Activated CD4-positive, alpha-beta T cell treated with anti-CD3 and anti-CD28 coated beads, Interleukin-2, amount 50 U/mL, for 16 hours (primary cell): ENCODE data around the gene TMEM273.

Experiments
- DNase-seq: peaks from one replicate; pipeline ENCODE4 v3.0.0-alpha.2; 2020

TMEM273 gene

GRCh38 chr10:49187950-49188761 is at the start of gene TMEM273:
TMEM273 (minus strand) TSS chr10:49188391; CDS start chr10:49188336, 55 bp downstream.
- peak; percentile 83 for DNase-seq

DNA sequence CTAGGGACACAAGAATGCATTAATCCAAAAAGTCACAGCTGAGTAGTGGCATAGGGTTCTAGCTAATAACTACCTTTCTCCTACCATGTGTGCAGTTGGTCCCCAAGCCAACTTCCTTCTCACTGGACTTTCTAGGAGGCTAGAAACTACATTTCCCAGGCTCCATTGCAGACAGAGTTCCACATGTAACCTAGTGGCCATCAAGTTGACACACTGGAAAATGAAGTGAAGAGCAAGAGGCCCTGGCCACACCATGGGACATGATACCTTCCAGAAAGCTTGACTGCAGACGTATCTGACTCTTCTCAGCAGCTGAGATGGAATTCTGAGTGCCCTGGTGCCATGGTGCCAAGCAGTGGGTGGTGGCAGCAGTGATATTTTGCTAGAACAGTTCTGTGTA is 49.8 kb upstream of the TMEM273 start:
- no peak for DNase-seq

- DNase-seq, result no peak
Measured at GRCh38 chr10:49235392-49235791, 47.2 kb upstream of the TMEM273 start.

DNA sequence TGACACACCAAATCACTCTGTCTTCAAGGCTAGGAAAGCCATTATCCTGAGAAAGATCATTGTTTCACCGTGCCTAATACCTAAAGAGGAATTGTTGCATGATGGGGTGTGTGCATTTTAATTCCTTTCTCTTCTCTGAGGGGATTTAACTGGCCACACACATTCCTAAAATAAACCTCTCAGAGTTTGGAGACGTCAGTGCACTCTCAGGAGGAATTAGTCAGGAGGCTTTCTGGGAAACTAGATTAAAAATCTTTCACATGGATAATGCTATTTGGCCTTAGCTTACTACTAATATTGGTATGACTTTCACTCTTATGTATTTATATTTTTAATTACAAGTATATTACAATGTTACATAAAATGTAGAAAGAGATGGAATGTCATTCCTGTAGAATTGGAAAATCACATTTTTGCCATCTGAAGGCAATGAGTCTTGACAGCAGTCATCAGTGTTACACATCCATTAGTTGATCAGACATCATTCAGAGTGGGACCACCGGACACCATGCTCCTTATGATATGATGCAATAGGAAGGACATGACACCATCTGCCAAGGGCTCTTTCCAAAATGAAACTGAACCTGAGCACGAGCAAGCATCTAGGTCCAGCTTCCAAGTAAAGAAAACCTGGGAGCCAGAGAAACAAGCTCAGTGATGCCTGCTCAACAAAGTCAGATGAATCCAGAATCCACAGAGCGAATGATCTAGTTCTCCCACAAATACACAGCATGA is 43.1 kb upstream of the TMEM273 start:
- DNase-seq, result no peak

GRCh38 chr10:49230004-49230403 is 41.8 kb upstream of the TMEM273 start:
- no peak for DNase-seq

- DNase-seq, result no peak
Measured at GRCh38 chr10:49228677-49229076, 40.5 kb upstream of the TMEM273 start.

DNA sequence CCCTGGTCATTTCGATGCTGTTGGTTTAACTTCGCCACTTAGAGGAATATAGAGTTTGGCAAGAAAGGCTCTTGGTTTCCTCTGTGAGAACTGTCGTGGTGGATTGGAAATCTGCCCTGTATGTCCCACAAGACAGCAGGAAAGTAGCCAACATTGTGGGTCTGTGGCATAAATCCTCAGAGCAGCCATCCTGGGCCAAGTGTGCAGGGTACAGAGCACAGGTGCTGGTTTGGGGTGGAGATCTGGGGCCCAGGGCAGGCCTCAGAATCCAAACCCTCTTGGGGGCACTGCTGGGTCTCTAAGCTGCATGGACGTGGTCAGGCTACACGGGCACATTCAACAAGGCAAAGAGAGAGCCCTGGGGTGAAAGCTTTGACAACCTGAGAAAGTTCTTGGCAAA is 39.2 kb upstream of the TMEM273 start:
- DNase-seq, result no peak

GRCh38 chr10:49226594-49226993 is 38.4 kb upstream of the TMEM273 start:
- DNase-seq, result no peak

GRCh38 chr10:49225218-49225876 is 37.2 kb upstream of the TMEM273 start:
- no peak for DNase-seq

DNA sequence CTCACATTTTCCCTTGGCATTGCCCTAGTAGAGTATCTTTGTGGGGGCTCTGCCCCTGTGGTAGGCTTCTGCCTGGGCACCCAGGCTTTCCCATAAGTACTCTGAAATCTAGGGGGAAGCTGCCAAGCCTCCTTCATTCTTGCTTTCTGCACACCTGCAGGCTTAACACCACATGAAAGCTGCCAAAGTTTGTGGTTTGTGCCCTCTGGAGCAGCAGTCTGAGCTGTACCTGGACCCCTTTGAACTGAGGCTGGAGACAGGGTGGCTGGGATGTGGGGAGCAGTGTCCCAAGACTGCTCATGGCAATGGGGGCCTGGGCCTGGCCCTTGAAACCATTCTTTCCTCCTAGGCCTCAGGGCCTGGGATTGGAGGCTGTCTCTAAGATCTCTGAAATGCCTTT is 35.0 kb upstream of the TMEM273 start:
- no peak for DNase-seq

GRCh38 chr10:49222170-49222569 is 34.0 kb upstream of the TMEM273 start:
- no peak for DNase-seq

- no peak for DNase-seq
Measured at GRCh38 chr10:49220679-49221078, 32.5 kb upstream of the TMEM273 start.

- no peak for DNase-seq
Measured at GRCh38 chr10:49220031-49220430, 31.8 kb upstream of the TMEM273 start.

- no peak for DNase-seq
Measured at GRCh38 chr10:49219248-49219647, 31.1 kb upstream of the TMEM273 start.

GRCh38 chr10:49218480-49218879 is 30.3 kb upstream of the TMEM273 start:
- DNase-seq, result no peak

- DNase-seq, result no peak
Measured at GRCh38 chr10:49217645-49218044, 29.5 kb upstream of the TMEM273 start.

- DNase-seq, result no peak
Measured at GRCh38 chr10:49213211-49213610, 25.0 kb upstream of the TMEM273 start.

- DNase-seq, result no peak
Measured at GRCh38 chr10:49212783-49213182, 24.6 kb upstream of the TMEM273 start.

GRCh38 chr10:49212076-49212475 is 23.9 kb upstream of the TMEM273 start:
- DNase-seq, result no peak

DNA sequence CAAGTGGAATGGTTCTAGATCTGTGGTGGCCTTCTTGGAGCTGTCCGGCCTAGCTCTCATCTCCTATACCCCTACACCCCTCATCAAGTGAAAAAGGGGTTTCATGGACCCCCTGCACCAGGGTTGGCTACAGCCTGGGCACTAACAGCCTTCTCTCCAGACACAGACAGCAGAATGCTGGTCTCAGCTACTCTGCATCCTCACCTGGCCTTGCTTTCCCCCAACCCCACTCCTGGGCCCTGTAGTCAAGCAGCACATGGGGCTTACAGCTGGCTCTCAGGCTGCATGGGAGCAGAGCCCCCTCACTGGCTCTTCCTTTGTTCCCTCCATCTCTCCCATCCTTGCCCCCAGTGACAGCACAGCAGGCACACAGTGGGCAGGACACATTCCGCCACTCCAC is 20.8 kb upstream of the TMEM273 start:
- DNase-seq, result no peak

DNA sequence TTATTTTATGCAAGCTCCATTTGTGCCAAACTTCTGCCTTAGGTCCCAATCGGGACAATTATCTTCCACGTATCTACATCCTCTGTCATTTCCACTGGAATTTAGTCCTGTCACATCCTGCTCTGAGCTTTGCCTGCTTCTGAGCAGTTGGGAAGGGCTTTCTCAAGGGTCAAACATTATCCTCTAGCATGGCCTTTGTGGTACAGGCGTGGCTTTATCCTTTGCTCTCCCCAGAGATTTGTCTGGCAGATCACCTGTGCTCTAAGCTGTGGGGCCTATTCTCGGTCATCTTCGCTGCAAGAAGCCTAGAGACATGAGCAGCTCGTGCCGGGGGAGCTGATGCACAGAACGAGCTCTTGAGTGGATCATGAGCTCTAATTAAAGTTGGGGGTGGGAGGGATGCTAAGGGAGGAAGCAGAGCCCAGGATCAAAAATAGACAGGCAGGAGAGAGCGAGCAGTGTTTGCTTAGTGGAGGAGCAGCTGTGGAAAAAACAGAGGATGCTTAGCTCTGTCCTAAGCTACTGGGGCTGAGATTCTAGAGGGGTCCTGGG is 19.8 kb upstream of the TMEM273 start:
- no peak for DNase-seq

DNA sequence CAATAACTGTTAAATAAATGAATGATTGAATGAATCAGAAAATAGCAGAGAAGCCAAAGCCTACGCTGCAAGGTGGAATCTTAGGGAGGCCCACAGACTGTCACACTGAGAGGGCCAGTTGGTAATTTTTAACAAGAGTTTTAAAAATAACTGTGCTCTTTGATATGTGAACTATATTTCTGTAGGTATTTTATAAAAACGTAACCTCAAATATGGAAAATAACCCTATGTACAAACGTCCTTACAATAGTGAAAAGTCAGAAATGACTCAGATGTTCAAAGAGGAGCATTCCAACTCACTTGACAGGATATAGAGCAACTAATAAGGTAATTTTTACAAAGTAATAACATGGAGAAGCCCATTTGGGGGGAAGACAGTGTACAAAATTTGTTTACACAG is 18.9 kb upstream of the TMEM273 start:
- no peak for DNase-seq

- no peak for DNase-seq
Measured at GRCh38 chr10:49205206-49205605, 17.0 kb upstream of the TMEM273 start.

DNA sequence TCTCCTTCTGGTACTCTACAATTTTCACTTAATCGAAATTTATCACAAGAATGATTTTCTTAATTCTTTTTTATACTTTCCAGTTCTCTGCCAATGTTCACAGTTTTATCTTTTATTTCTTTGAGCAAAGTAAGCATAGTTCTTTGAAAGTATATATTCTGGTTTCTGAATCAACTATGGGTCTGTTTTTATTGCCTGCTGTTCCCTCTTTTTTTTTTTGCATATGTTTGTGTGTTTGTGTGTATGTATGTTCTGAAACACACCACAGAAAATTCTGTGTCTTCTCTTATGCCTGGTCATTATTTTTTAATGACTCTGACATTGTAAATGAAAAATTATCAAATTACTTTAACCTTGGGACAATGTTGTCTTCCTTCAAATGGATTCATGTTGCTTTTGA is 15.9 kb upstream of the TMEM273 start:
- DNase-seq, result no peak
